Measurements from ENCODE around the gene MACROD1.

DNA sequence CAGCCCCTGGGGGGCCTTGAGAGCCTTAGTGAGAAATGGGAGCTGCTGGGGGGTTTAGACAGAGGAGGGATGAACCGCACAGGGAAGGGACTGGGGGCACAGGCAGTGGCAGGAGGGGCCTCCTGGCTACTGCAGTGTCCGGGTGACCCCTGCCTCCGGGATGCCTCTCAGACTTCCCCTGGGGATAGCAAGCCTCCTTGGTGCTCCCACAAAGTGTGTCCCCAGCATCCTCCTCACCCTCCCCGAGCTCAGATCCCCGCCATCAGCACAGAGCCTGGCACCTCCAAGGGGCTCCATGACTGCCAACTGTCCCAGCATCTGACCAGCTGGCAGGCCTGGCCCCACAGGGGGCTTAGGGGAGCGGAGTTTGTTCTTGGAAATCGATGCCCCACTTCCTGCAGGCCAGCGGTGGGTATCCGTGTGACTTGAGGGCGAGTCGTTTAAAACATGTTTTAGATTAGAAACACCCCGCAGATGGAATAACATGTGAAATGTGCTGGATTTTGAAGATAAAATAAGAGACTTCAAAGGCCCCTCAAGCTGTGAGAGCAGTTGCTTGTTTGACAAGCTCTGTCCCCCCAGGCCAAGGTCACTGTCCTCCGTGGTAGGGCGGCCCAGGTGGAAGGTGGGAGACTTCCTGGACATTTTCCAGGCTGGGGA, 143.7 kb downstream of the MACROD1 start:
- TF ChIP-seq POLR2A (IDR thresholded peaks at IDR 0.05), result no peak
- TF ChIP-seq CTCF (IDR thresholded peaks at IDR 0.05), result no peak
